ENCODE measurements around the gene OXTR. TPM values are rescaled to one million over a fixed set of nuclear protein-coding genes. Genes with fewer than 3 reads are reported as not detected.

The OXTR gene
- total RNA-seq, 1 donor from 2014 or later: 0.25 TPM

DNA sequence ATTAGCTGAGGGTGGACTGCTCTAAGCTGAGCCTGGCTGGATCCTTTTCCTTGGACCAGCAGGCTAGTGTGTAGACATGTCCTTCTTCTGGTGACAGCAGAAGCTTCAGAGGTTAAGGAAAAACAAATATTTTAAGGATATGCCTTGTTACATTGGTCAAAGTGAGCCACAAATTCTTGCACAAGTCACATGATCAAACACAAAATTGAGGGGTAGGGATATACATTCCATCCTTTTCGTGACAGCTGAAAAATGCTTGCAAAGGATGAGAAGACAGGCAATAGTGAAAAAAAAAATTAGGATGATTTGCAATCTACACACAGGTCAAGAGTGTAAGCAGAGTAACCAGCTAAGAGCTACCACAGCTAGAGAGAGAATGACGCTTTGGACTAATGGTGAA, 21.1 kb upstream of the OXTR start:
- TF ChIP-seq, protein P1, sequence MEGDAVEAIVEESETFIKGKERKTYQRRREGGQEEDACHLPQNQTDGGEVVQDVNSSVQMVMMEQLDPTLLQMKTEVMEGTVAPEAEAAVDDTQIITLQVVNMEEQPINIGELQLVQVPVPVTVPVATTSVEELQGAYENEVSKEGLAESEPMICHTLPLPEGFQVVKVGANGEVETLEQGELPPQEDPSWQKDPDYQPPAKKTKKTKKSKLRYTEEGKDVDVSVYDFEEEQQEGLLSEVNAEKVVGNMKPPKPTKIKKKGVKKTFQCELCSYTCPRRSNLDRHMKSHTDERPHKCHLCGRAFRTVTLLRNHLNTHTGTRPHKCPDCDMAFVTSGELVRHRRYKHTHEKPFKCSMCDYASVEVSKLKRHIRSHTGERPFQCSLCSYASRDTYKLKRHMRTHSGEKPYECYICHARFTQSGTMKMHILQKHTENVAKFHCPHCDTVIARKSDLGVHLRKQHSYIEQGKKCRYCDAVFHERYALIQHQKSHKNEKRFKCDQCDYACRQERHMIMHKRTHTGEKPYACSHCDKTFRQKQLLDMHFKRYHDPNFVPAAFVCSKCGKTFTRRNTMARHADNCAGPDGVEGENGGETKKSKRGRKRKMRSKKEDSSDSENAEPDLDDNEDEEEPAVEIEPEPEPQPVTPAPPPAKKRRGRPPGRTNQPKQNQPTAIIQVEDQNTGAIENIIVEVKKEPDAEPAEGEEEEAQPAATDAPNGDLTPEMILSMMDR (IDR thresholded peaks at IDR 0.05): no peak
- TF ChIP-seq POLR2A (IDR thresholded peaks at IDR 0.05): no peak
- no peak for TF ChIP-seq POLR2AphosphoS5 (IDR thresholded peaks at IDR 0.05; ENCODE audit: insufficient read depth in 1 of 2, low read depth in 1 of 2)
- H3K4me1 ChIP-seq: no peaks in the 10 kb centered on the region
- intact Hi-C loops (cut with DNase I): no loop called here
- no peaks in the 10 kb centered on the region for H3K9me3 ChIP-seq
- no peaks in the 10 kb centered on the region for H3K36me3 ChIP-seq
- no peak overlapping the region for H3K27ac ChIP-seq
- no peak for DNase-seq (ENCODE audit: extremely low spot score in 2 of 2)
- H3K27me3 ChIP-seq: no peaks in the 10 kb centered on the region
- H3K4me3 ChIP-seq: no peak overlapping the region

DNA sequence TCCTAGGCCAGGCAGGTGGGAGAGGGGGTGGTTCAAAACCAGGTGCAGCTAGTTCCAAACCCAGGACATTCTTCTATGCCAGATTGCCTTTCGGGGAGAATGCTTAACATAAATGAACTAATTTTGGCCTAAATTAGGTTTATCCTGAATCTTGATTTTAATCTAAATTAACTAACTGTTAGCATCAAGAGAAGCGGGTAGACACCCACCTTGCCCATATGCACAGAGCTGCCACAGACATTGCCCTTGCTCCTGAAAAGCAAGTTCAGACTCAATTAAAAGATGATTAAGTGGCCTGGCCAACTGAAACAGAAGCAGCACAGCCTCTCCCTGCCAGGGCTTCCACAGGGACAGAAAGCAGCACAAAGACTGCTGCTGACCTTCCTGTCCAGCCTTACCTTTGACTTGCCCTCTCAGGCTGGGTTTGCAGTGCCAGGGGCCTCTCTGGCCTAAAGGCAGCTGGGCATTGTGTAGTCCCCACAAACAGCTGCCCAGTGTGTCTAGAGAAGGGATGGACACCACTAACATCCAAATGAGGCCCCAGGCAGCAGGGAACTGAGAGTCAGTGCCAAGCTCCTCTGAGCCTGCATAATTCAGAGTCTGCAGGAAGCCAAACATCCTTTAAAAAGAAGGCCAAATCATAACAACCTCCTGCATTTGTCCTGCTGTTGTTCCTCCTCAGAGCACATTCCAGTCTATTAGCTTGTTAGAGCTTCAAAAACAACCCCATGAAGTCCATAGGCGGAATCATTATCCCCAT, 15.4 kb upstream of the OXTR start:
- intact Hi-C loops (cut with DNase I): no loop called here
- no peak for DNase-seq (ENCODE audit: extremely low spot score in 2 of 2)
- no peak overlapping the region for H3K27ac ChIP-seq
- no peaks in the 10 kb centered on the region for H3K27me3 ChIP-seq
- H3K4me1 ChIP-seq: no peaks in the 10 kb centered on the region
- TF ChIP-seq POLR2AphosphoS5 (IDR thresholded peaks at IDR 0.05; ENCODE audit: insufficient read depth in 1 of 2, low read depth in 1 of 2) (no peak), POLR2A (IDR thresholded peaks at IDR 0.05) (no peak)
- TF ChIP-seq, protein P1 (IDR thresholded peaks at IDR 0.05): no peak
- H3K9me3 ChIP-seq: no peaks in the 10 kb centered on the region
- no peaks in the 10 kb centered on the region for H3K36me3 ChIP-seq
- no peak overlapping the region for H3K4me3 ChIP-seq

DNA sequence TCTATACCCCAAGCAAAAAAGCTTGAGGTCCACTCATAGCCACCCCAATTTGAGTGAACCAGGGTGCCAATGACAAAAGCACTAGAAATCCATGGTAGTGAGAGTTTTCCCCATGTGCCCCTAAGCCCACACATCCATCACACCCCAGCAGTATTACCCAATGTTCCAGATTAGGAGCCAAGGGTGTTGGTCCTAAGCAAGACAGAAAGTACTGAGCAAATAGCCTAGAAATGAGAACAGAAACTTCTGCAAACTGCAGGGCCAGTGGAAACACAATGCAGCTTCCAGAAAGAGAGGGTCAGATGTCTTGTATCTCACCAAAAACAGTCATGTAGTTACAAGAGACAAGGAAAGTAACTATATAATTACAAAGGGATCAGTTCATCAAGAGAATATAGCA, 10.9 kb upstream of the OXTR start:
- intact Hi-C loops (cut with DNase I): no loop called here
- TF ChIP-seq POLR2A (IDR thresholded peaks at IDR 0.05) (no peak), POLR2AphosphoS5 (IDR thresholded peaks at IDR 0.05; ENCODE audit: insufficient read depth in 1 of 2, low read depth in 1 of 2) (no peak)
- TF ChIP-seq, protein P1 (IDR thresholded peaks at IDR 0.05): no peak
- H3K27me3 ChIP-seq: no peaks in the 10 kb centered on the region

DNA sequence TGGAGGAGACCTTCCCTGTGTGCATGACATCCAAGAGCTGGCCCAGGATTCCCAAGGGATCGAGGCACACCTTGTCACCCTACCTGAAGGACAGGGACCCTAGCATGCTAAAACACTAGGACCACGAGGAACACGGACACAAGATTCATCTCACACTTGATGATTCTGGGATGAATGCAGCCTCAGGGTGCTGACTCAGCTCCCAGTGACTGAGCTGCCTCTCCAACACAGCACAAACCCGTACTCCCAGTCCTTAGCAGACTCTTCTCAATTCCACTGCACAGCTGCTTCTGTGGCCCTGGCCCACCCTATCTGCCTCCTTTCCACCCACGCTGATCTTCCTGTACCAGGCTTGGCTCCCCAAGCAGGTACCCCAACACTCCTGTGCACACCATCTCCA, 9.1 kb upstream of the OXTR start:
- H3K27me3 ChIP-seq: no peaks in the 10 kb centered on the region
- H3K36me3 ChIP-seq: no peaks in the 10 kb centered on the region
- no peaks in the 10 kb centered on the region for H3K4me1 ChIP-seq
- intact Hi-C loops (cut with DNase I): no loop called here
- H3K4me3 ChIP-seq: no peak overlapping the region
- TF ChIP-seq POLR2A (IDR thresholded peaks at IDR 0.05) (no peak), POLR2AphosphoS5 (IDR thresholded peaks at IDR 0.05; ENCODE audit: insufficient read depth in 1 of 2, low read depth in 1 of 2) (no peak)
- TF ChIP-seq, protein P1 (IDR thresholded peaks at IDR 0.05): no peak
- no peak overlapping the region for H3K27ac ChIP-seq
- DNase-seq (ENCODE audit: extremely low spot score in 2 of 2): no peak
- H3K9me3 ChIP-seq: no peaks in the 10 kb centered on the region

More for the DNA sequence above, 10.9 kb upstream of the OXTR start:
- Histone ChIP-seq H3K9me3 (no peaks in the 10 kb centered on the region), H3K4me1 (no peaks in the 10 kb centered on the region), H3K27ac (no peak overlapping the region), H3K4me3 (no peak overlapping the region), H3K36me3 (no peaks in the 10 kb centered on the region)
- DNase-seq (ENCODE audit: extremely low spot score in 2 of 2): no peak

DNA sequence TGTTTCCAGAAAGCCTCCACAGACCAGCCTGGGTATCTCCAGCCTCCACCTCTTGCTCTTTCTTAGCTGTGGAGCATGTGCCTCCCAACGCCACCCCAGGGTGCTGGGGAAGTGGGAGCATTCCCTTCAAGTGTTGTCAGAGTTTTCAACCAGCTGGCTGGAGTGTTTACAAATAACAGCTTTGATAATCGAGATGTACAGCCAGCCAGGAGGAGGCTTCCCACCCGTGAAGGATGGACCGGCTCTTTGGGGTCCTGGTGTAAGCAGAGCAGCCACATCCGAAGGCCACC, 8.5 kb upstream of the OXTR start:
- intact Hi-C loops (cut with DNase I): no loop called here
- no peaks in the 10 kb centered on the region for H3K27me3 ChIP-seq
- H3K27ac ChIP-seq: no peak overlapping the region
- no peaks in the 10 kb centered on the region for H3K36me3 ChIP-seq
- no peak for DNase-seq (ENCODE audit: extremely low spot score in 2 of 2)
- no peaks in the 10 kb centered on the region for H3K9me3 ChIP-seq
- TF ChIP-seq POLR2AphosphoS5 (IDR thresholded peaks at IDR 0.05; ENCODE audit: insufficient read depth in 1 of 2, low read depth in 1 of 2): no peak
- TF ChIP-seq, protein P1 (IDR thresholded peaks at IDR 0.05): no peak
- no peak for TF ChIP-seq POLR2A (IDR thresholded peaks at IDR 0.05)
- no peaks in the 10 kb centered on the region for H3K4me1 ChIP-seq
- H3K4me3 ChIP-seq: no peak overlapping the region

Measured in vagina (tissue), 2 donors.